Middle frontal gyrus (tissue), 1 donor: Measurements from ENCODE around the gene CDC42BPG.

ENCODE experiments used
- DNase-seq: peaks from one replicate; pipeline ENCODE4 v3.0.0-alpha.2; 2015; ENCODE audit warnings: low spot score; ENCODE audit errors: extremely low spot score

CDC42BPG gene

DNA sequence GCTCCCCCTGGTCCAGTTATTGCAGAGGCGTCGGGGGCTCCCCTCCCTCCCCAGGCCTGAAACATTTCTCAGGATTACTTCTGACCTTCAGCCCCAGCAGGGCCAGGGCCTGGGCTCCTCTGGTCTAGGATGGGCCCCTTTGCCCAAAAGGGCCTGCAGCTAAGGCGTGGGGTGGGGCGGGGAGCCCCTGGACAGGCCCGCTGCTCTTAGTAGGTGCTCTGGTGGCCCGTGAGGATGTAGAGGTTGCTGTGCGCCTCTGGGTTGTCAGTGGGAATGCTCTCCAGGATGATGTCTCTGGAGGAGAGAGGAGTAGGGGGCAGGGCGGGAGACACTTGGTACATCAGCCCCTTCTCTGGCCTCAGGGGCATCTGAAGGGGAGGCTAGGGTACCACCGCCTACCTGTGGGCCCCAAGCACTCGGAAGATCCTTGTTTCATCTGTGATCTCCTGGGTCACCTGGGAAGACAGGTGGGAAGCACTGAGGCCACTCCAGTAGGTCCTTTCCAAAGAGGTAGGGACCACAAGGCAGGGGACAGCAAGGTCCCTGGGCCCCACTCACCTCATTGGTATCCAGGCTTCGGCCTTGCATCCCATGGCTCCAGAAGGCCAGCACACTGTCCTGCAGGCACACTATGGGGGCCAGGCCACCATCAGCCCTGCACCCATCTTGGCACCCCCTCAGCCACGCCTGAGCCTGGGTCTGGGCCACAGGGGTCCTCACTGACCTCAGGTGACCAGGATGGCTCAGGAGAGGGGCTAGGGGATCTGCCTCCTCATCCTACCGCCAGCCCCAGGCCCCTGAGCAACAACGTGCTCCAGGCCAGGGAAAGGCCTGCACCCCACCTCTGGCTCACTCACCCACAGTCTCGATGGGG is 54.9 kb downstream of the CDC42BPG start:
- no peak for DNase-seq

DNA sequence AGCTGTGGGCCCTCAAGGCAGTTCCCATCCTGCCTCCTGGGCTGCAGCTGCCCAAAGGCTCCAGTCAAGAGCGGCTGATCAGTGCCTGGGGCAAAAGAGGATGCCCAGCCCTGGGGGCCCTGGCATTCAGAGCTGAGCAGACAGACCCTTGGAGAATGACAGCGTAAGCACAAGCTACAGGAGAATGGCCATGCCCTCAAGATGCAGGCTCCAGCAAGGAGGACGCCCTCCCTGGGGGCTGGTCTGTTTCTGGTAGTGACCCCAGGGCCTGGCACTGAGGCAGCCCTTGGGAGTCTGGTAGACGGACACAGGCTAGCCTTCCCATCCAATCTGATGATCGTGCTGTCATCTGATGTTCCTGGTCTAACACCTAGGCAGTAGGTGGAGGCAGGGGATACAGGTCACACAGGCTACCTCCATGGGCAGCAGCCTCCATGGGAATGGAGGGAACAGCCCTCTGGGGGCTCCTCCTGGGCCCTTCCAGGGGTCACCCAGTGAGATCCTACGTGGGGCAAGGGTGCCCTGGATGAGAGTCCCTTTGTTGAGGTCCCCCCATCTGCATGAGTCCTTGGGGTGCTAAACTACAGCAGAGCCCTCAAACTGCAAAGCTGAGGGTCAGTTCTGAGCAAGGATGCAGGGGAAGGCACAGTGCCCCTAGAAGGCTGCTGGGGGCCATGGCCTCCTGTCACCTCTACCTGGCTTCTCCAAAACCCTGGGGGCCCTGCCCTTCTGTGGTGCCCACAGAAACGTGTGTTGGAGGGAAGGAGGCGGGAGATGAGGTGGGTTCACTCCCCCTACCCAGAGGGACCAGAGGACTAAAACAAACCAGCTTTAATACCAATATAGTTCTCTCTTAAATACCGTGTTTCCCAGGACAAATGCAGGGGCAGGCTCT is 55.9 kb downstream of the CDC42BPG start:
- no peak for DNase-seq

DNA sequence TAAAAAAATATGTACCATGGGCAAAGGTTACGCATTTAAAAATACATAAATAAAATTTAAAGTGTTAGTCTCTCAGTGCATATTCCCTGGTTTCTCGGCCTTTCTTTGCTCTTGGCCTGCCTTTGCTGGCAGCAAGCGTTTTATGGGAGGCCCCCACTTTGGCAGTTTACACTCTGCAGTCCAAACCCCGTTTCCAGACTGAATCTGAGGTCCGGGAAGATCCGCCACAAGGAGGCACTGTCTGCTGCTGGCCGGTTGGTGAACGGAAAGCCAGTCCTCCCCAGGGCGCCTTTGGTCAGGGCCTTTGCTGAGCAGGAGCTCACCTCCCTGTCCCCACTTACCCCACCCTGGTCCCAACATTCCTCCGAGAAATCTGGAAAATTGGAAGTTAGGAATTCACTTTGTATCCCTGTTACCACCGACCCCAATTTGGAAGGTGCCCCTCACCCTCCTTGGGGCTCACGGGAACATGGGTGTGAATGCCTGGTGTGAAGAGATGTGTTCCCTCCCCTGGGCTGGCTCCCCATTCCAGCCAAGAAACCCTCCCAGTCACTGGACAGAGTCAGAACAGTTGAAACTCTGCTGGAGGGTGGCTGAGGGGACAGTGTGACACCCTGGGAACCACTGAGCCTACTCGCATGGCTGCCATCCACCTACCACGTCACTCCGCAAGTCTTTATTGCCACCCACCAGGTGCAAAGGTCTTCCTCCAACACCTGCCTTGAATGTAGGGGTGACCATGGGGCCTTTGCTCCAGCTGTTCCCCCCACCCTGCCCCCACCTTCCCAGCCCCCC is 56.7 kb downstream of the CDC42BPG start:
- DNase-seq: no peak

DNA sequence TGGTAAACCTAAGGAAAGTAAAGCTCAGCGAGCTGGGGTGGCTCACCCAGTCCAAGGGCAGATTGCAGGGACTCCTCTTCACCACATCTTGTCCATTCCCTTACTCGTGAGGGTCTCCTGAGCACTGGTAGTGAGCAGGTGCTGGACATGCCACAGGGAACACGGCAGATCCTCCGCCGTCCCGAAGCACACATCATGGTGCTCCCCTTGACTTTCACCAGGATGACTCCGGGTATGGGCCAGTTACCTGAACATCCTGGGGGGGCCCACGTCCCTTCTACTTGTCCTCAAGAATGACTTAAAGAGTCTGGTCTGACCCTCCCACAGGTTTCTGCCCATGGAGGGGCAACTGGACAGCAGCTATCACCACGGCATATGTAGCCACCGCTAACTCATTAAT is 58.1 kb downstream of the CDC42BPG start:
- no peak for DNase-seq

DNA sequence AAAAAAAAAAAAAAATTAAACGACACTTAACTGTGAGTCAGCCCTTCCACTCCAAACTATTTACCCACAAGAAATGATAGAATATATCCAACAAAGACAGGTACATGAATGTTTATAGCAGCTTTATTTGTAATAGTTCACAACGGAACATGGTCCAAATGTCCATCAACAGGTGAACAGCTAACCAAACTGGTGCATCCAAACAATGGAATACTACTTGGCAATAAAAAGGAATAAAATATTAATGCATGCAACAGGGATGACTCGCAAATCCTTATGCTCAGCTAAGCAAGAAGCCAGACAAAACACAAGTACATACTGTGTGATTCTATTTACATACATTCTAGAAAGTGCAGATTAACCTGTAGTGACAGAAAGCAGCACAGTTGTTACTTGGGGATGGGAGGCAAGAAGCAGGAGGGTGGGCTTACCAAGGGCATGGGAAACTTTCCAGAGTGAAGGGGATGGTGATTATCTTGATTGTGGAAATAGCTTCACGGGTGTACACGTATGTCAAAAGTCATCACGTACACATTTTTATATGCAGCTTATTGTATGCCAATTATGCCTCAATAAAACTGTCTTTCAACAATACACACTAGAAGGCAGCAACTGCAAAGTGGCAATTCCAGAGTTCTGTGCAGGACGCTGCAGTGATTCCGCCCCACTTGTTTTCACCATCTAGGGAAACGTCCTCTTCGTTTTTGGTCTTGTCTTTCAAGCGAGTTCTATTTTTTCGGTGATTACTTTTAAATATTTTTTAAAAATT is 59.5 kb downstream of the CDC42BPG start:
- DNase-seq: no peak

DNA sequence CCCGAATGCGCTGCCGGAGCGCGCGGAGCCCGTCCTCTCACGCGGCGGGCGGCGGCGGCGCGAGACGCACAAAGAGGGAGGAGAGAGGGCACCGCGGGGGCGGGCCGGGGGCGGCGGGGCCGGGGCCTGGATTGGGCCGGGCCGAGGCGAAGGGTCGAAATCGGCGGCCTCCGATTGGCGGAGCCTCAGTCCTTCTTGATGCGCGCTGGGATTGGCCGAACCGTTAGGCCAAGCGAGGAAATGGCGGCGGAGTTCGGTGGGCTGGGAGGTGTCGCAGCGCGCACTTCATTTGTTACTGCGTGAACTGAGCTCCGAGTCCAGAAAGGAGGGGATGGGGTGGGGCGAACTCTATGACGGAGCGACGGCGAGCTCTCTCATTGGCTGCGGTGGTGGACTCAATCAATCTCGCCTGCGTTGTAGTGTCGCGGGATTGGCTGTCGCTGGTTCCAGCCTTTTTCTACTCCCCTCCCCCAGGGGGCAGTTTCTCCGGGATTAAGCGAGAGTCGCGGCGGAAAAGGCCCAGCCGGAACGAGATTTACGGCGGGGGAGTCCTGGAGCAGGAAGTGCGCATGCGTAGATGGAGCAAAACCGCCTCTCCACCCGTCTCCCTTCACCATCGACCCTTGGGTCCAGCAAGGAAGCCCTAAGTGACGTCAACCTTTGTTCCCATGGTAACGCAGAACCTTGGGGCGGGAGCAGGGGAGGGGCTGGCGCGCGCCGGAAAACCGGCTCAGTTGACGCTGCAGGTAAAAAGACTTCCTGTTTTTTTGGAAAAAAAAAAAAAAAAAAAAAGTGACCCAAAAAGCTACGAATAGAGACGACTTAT is 65.8 kb downstream of the CDC42BPG start, which contains the start of gene SF1:
Gene SF1 (minus strand): TSS at position 70 of the 826 bp plus-strand sequence. CDS start 150 bp downstream, outside the sequence.
- peak; percentile 100 for DNase-seq

DNA sequence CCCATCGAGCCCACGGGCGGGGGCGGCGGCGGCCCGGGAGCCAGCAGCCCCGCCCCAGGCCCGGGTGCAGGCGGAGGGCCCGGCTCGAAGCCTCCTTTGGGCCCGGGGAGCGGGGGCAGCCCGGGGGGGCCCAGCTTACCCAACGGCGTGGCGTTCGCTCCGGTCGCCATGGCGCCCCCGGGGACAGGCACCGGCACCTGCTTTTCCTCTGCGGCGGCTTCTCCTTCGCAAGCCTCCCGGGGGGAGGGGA is 66.3 kb downstream of the CDC42BPG start:
- no peak for DNase-seq

DNA sequence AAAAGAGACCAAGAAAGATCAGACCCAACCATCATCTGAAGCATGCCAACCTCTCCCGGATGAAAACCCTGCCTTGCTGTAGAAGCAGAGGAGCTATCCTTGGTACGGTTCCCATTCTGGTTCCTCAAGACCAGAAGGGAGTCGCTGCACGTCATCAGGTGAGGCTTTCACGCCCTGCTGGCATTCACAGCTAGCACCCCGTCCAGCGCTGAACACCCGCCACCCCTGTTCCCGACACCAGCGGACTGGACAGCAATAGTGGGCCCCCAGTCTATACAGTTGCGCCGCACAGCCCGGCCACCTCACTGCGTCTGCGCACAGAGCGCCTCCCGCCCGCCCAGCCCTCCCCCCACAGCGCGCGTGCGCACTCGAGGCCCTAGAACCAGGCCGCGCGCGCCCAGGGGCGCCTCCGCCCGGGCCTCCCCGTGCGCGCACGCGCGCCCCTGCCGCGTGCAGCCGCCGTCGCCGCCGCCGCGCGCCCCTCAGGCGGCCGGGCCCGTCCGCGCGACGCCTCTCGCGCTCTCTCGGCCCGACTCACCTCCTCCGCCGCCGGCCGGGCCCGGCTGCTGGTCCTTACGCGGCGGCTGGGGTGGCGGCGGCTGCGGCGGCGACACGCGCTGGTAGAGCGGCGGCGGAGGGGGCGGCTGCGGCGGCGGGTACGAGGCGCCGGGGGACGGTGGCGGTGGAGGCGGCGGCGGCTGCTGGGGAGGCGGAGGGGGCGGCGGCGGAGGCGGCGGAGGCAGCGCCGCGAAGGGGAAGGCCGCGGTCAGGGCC is 66.8 kb downstream of the CDC42BPG start:
- peak; percentile 76 for DNase-seq

DNA sequence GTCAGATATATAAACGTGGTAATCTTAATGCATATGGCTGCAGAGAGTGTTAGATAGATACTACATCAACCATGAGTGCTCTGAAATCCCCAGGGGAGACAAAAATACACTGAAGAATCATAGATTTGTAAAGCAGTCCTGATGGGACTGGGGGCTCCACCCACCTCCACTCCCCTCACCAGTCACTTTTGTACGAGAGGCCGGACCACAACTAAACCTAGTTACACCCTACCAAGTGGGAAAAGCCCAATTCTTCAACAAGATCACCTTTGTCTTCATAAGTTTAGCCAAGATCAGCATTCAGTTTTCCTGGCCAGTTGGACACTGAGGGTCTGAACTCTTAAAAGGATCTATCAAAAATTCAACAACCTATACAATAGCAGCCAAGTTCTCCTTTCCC is 67.6 kb downstream of the CDC42BPG start:
- no peak for DNase-seq

DNA sequence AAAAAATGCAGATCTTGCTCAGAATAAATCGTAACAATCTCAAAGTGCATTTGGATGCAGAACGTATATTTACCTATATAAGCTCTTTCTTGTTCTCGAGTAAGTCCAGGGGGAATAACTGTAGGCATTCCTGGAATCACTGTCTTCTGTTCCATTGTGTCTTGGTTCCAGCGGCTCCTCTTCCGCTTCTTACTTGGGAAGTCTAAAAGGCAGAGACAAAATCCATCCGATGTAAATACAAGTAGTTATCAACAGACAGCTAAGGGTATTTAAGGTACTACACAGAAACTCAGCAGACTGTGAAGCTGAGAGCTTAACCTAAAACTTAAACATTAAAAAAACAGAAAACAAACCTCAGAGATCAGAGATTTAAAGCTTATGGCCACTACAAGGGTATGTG is 68.0 kb downstream of the CDC42BPG start:
- no peak for DNase-seq

DNA sequence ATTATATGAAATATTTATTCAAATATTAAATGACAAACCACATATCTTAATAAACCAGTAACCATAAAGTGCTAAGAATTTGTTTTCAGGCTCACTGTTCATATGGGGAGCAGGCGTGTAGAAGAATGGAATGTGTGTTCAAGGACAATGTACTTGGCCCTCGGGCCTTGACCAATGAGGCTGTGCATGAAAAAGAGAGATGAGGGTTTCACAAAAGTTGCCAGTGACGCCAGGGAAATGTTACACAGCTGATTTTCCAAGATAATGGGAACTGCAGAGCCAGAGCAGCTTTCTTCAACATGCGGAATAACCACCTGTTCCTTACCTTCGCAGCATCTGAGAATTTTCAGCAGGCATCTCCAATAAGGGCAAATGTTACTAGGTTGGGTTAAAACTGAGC is 70.3 kb downstream of the CDC42BPG start:
- no peak for DNase-seq
